Spleen (tissue), 11 donors: ENCODE results near the gene RDH11. TPM values are rescaled to one million over a fixed set of nuclear protein-coding genes. Genes with fewer than 3 reads are reported as not detected.

ENCODE experiments used
- DNase-seq: peaks from one replicate; pipeline ENCODE4 v3.0.0-alpha.2; 2020
- H3K27ac ChIP-seq, 8 donors: fragments of 200-600 bp; sonication (generic) in 7 of 8; 1 replicate in 4 of 8; 2 replicates in 4 of 8; pipeline versions ENCODE4 v1.5.0 to v1.8.0; 2016 to 2021; ENCODE audit warnings: inconsistent platforms in 4 of 8, mild to moderate bottlenecking in 4 of 8, moderate library complexity in 1 of 8
- H3K27me3 ChIP-seq, 7 donors: fragments of 200-600 bp; sonication (generic) in 6 of 7; replicated peaks in 1 of 7; 1 replicate in 4 of 7; 2 replicates in 3 of 7; pipeline versions ENCODE4 v1.5.0 to v1.8.0; 2016 to 2021; ENCODE audit warnings: inconsistent platforms in 3 of 7, mild to moderate bottlenecking in 1 of 7
- H3K36me3 ChIP-seq, 6 donors: fragments of 200-600 bp; sonication (generic) in 5 of 6; 1 replicate in 4 of 6; 2 replicates in 2 of 6; pipeline versions ENCODE4 v1.5.0 to v1.8.0; 2016 to 2021; ENCODE audit warnings: inconsistent platforms in 2 of 6
- H3K4me1 ChIP-seq, 6 donors: fragments of 200-600 bp; sonication (generic) in 5 of 6; 1 replicate in 3 of 6; 2 replicates in 3 of 6; pipeline versions ENCODE4 v1.5.0 to v1.8.0; 2016 to 2021; ENCODE audit warnings: inconsistent platforms in 3 of 6
- H3K4me3 ChIP-seq, 8 donors: fragments of 200-600 bp; sonication (generic) in 7 of 8; 1 replicate in 4 of 8; 2 replicates in 4 of 8; pipeline versions ENCODE4 v1.5.0 to v1.8.0; 2016 to 2021; ENCODE audit warnings: inconsistent platforms in 4 of 8, mild to moderate bottlenecking in 4 of 8, moderate library complexity in 2 of 8
- H3K9me3 ChIP-seq, 8 donors: fragments of 200-600 bp; sonication (generic) in 7 of 8; 1 replicate in 4 of 8; 2 replicates in 4 of 8; pipeline versions ENCODE4 v1.5.0 to v1.8.0; 2016 to 2021; ENCODE audit warnings: inconsistent platforms in 4 of 8
- POLR2A ChIP-seq, 3 donors: fragments of 450-650 bp; IDR thresholded peaks; one replicate each; pipeline ENCODE4 v1.5.1; 2017; ENCODE audit warnings: antibody characterized with exemption in 3 of 3, mild to moderate bottlenecking in 1 of 3
- POLR2AphosphoS5 ChIP-seq, 3 donors: sonication (generic); formaldehyde crosslinking; IDR thresholded peaks; one replicate each; pipeline ENCODE4 v1.5.1; 2017; ENCODE audit warnings: antibody characterized with exemption in 3 of 3
- WGBS, 5 donors: extraction: QIAGEN DNeasy Blood & Tissue Kit in 3 of 5; methylation state at CpG; one replicate each; pipeline versions ENCODE4 v1.1.5 to v1.1.7; 2013 to 2018; 5-methylcytosine and 5-hydroxymethylcytosine counted together
- intact Hi-C: fragments of 100-400 bp; cut with DNase I; formaldehyde crosslinking; loops from one replicate; pipeline ENCODE4 v1.15.0; 2023; ENCODE audit warnings: low total_unique reads
- polyA plus RNA-seq, 3 donors: library from polyadenylated mRNA; stranded (reverse); fragments of 200-250 nt; gene quantifications; one replicate each; pipeline ENCODE4 v1.2.1, GENCODE V29; 2013
- total RNA-seq, 7 donors: library from RNA; depleted of rRNA in 3 of 7; stranded (reverse); fragments of >200 nt in 3 of 7; fragmentation: NEBNext Ultra II Directional in 4 of 7; extraction: Animal tissue kit (Norgen Biotek cat#: 25700) in 4 of 7; gene quantifications; one replicate each; pipeline versions ENCODE4 v1.1.0 to v1.2.1, GENCODE V29; 2016 to 2021
- TF ChIP-seq, protein P1 (sequence below), 11 experiments: fragments of 200-600 bp in 7 of 11; fragments of 450-650 bp in 4 of 11; sonication (generic) in 4 of 11; IDR thresholded peaks in 8 of 11; conservative IDR thresholded peaks in 3 of 11; 1 replicate in 7 of 11; 2 replicates in 4 of 11; pipeline versions ENCODE4 v1.4.0 to v1.8.0; 2016 to 2021; ENCODE audit warnings: antibody characterized with exemption in 11 of 11, inconsistent platforms in 4 of 11, mild to moderate bottlenecking in 1 of 11
- donor health status: healthy with polysubstance abuse.
- donor health status: DM: no; HTN: no; CAD: no; lungs with moderate emphysema.
- donor health status: DM: no; HTN: no; CAD: no.
- donor health status: Bipolar disorder and iron deficiency.
- donor health status: healthy.
- donor health status: DM: no; HTN: no; CAD: no.
- donor health status: DM: yes; HTN: yes; CAD: no.

The RDH11 gene
- total and polyA plus RNA-seq, 10 donors, result 18.0 to 49.9 (median 31.0) TPM

DNA sequence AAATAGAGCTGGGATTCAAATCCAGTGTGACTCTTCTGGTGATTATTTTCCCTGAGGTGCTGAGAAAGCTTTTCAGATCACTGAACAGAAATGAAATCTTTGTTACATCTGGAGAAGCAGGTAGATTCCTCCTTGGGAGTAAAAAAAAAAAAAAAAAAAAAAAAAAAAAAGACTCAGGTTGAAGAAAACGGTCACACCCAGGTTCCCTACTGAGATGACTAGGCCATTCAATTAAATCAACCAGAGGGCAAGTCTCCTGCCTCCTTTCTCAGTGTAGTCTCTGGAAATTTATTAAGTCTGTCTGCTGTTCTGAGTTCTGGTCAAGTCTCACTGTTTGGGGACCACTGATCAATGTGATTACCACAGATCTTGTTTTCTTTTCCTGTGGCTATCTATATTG, 51.9 kb downstream of the RDH11 start:
- intact Hi-C loops, result no loop called here
- Histone ChIP-seq H3K4me1 (no peaks in the 10 kb centered on the region), H3K27ac (no peak overlapping the region), H3K9me3 (no peaks in the 10 kb centered on the region), H3K36me3 (peaks cover 0 to 37% (median 24%) of the 10 kb centered on the region in 6 donors), H3K27me3 (no peaks in the 10 kb centered on the region), H3K4me3 (no peak overlapping the region)
- DNase-seq, result no peak
- 58 to 91% (median 77%) methylated on average over 1 of the region's 1 CpG for whole genome bisulfite sequencing, 5 donors
- no peak for TF ChIP-seq POLR2A (IDR thresholded peaks at IDR 0.05)
- TF ChIP-seq POLR2AphosphoS5 (IDR thresholded peaks at IDR 0.05), result no peak
- TF ChIP-seq, protein P1, sequence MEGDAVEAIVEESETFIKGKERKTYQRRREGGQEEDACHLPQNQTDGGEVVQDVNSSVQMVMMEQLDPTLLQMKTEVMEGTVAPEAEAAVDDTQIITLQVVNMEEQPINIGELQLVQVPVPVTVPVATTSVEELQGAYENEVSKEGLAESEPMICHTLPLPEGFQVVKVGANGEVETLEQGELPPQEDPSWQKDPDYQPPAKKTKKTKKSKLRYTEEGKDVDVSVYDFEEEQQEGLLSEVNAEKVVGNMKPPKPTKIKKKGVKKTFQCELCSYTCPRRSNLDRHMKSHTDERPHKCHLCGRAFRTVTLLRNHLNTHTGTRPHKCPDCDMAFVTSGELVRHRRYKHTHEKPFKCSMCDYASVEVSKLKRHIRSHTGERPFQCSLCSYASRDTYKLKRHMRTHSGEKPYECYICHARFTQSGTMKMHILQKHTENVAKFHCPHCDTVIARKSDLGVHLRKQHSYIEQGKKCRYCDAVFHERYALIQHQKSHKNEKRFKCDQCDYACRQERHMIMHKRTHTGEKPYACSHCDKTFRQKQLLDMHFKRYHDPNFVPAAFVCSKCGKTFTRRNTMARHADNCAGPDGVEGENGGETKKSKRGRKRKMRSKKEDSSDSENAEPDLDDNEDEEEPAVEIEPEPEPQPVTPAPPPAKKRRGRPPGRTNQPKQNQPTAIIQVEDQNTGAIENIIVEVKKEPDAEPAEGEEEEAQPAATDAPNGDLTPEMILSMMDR (IDR thresholded peaks at IDR 0.05 in 8 of 11, conservative IDR thresholded peaks at IDR 0.05 in 3 of 11), result no peak

DNA sequence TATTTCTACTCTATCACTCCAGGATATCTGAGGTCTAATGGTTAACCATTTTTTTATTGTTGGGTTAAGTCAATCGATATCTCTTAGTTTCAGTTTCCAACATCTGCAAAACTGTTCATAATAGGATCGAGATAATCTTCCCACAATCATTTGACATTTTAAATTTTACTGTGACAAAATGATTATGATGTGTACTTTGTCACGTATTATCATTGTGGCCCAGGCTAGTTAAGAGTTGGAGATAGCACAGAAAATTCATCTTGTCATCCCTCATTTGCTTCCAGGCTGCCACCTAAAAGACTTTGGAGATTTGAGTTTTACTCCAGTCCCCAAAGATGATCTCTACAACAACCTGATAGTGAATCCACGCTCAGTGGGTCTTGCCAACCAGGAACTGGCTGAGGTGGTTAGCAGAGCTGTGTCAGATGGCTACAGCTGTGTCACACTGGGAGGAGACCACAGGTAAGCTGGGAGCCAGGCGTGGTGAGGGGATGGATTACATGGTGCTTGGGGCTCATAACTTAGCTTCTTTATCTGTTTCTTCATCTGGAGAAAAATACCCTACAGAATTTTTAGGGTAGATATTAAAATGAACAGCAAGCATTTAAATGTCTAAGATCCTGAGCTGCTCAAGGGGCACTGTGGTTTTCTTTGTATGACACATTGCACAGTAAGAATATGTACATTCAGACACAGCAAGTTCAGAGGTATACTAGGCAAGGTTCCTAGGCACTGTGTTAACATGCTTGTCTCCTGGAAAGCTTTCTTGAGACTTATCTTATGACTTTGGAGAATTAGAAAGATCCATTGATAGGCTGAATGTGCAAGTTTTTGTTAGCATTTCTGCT, 53.4 kb downstream of the RDH11 start:
- H3K9me3 ChIP-seq, result no peaks in the 10 kb centered on the region
- H3K27ac ChIP-seq, result no peak overlapping the region
- H3K4me1 ChIP-seq, result no peaks in the 10 kb centered on the region
- H3K27me3 ChIP-seq, result no peaks in the 10 kb centered on the region
- DNase-seq, result no peak
- TF ChIP-seq POLR2AphosphoS5 (IDR thresholded peaks at IDR 0.05) (no peak), POLR2A (IDR thresholded peaks at IDR 0.05) (no peak)
- TF ChIP-seq, protein P1 (IDR thresholded peaks at IDR 0.05 in 8 of 11, conservative IDR thresholded peaks at IDR 0.05 in 3 of 11), result no peak
- H3K36me3 ChIP-seq, result peaks cover 0 to 22% (median 13%) of the 10 kb centered on the region in 6 donors
- WGBS, 5 donors, result 74 to 89% (median 82%) methylated on average over 5 of the region's 5 CpGs
- H3K4me3 ChIP-seq, result no peak overlapping the region
- intact Hi-C loops, result no loop called here

DNA sequence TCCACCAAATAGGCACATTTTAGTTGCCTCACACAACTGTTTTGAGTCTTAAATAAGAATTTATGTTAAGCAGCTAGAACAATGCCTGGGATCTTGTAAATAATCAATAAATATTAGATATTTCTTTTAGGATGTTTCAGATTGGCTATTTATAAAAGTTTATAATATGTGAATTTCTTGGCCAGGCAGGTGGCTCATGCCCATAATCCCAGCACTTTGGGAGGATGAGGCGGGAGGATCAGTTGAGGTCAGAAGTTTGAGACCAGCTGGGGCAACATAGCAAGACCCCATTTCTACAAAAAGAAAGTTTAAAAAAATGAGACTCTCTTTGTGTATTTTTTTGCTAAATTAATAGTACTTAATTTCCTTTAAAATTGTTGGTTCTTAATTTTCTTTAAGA, 54.1 kb downstream of the RDH11 start:
- H3K36me3 ChIP-seq, result peaks cover 0 to 15% (median 9%) of the 10 kb centered on the region in 6 donors
- no peaks in the 10 kb centered on the region for H3K4me1 ChIP-seq
- no peak overlapping the region for H3K27ac ChIP-seq
- intact Hi-C loops, result no loop called here
- H3K9me3 ChIP-seq, result no peaks in the 10 kb centered on the region
- TF ChIP-seq POLR2A (IDR thresholded peaks at IDR 0.05), result no peak
- no peak for TF ChIP-seq POLR2AphosphoS5 (IDR thresholded peaks at IDR 0.05)
- TF ChIP-seq, protein P1 (IDR thresholded peaks at IDR 0.05 in 8 of 11, conservative IDR thresholded peaks at IDR 0.05 in 3 of 11), result no peak
- no peaks in the 10 kb centered on the region for H3K27me3 ChIP-seq
- no peak overlapping the region for H3K4me3 ChIP-seq
- DNase-seq, result no peak
- 91 to 100% (median 97%) methylated on average over 1 of the region's 1 CpG for WGBS, 5 donors

DNA sequence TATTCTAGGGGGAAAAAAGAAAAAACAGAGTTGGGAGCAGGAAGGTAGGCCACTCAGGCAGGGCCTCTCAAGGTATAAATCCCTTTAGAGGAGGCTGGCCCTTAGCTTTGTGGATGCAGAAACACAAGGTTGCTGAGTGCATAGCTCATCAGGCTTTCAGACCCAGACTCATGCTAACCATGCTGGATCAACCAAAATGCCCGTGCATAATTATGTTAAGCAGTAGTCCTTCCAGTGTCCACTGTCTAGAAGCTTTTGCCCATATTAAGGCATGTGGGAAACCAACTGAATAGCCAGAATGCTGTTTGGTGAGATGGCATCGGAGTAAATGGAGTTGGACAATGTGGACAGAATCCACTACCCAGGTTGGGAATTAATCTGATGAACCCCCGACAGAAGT, 56.9 kb downstream of the RDH11 start:
- H3K9me3 ChIP-seq, result no peaks in the 10 kb centered on the region
- H3K27ac ChIP-seq, result no peak overlapping the region
- intact Hi-C loops, result no loop called here
- H3K4me3 ChIP-seq, result no peak overlapping the region
- H3K36me3 ChIP-seq, result no peaks in the 10 kb centered on the region
- no peaks in the 10 kb centered on the region for H3K27me3 ChIP-seq
- 88 to 95% (median 93%) methylated on average over 3 of the region's 3 CpGs for WGBS, 5 donors
- DNase-seq, result no peak
- TF ChIP-seq POLR2AphosphoS5 (IDR thresholded peaks at IDR 0.05), result no peak
- TF ChIP-seq, protein P1 (IDR thresholded peaks at IDR 0.05 in 8 of 11, conservative IDR thresholded peaks at IDR 0.05 in 3 of 11), result no peak
- TF ChIP-seq POLR2A (IDR thresholded peaks at IDR 0.05), result no peak
- no peaks in the 10 kb centered on the region for H3K4me1 ChIP-seq
